ENCODE data around the gene KRT84.
A peak's percentile ranks its signal among the peaks of the same experiment; 100 is the strongest.

KRT84 gene

DNA sequence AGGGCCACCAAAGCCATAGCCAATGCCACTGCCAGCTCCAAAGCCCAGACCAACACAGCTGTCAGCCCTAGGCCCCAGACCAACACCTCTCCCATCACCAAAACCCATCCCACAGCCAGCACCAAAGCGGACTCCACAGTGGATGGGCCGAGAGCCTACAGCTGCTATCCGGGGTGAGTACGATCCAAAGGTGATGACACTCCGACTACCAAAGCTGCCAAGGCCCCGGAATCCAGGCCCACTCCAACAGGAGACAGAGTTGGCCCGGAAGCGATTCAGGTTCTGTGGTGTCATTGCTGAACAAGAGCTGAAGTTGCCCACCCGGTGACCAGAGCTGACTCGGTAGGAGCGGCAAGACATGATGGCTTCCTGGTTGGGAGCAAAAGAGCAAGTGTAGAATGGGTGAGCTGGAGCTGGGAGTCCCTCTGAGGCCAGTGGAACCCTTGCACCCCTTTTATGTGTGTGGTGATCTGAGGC lies at the start of gene KRT84:
KRT84 (minus strand) TSS at position 427 of the 477 bp plus-strand sequence; CDS start at position 360, 67 bp downstream.
- no peak for DNase-seq (ENCODE audit: low read depth)

DNA sequence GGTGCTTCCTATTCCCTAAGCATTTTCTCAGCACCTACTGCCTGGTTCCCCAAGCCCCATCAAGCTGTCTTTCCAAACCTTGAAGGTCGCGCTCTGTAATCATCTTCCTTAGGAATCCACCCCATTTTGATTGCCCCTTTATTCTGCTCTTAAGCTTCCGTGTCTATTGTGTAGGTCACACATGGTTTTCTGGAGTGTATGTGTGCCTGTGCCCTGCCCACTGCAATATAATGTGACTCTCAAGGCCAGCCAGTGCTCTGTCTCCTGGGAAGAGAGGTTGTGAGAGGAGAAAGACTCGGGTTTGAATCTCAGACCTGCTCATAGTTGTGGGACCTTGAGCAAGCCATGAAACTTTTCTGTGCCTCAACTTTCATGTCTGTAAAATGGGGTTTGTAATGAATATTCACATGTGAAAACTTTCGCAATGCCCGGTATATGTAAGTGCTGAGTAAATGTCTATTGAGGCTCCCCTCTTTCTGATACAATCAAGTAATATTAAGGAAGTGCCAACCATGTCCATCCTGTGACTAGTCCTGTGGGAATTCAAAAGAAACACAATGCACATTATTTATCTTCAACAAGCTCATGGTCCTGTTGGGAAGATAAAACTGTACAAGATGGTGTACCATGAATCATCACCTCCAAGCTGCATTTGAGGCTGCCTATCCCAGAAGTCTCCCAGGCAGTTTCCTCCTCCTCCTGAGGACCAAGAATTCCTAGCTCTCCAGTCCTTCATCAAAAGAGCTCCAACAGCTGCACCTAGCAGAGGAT lies 49.5 kb upstream of the KRT84 start:
- no peak for DNase-seq (ENCODE audit: low read depth)

DNA sequence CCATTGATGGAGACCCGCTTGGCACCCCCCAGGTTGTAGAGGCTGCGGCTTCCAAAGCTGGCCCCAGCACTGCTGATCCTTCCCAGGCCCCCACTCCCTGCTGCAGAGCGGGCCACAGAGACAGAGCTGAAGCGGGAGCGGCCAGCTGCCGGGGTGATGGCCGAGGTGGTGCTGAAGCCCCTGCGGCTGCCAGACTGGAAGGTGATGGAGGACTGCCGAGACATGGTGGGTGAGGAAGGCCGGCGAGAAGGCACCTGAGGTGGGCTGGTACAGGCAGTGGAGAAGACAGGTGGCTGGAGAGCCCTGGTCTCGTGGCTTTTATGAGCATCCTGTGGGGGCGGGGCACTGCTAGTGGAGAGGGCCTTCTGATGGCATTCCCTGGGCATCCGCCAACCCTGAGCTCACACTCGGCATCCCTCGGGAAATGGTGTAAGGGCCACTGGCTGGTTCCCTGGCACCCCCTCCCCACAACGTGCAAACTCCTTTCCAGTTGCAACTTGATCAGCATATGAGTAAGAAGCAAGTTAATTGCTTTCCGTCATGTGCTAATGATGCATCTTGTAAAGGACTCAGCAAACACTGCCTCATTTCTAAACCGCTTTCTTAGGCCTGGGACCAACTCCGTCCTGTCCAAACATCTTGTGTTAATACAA lies 48.8 kb upstream of the KRT84 start, which contains the start of gene KRT75:
KRT75 (minus strand) TSS at position 291 of the 653 bp plus-strand sequence; CDS start at position 224, 67 bp downstream.
- peak; percentile 13 for DNase-seq (ENCODE audit: low read depth)

DNA sequence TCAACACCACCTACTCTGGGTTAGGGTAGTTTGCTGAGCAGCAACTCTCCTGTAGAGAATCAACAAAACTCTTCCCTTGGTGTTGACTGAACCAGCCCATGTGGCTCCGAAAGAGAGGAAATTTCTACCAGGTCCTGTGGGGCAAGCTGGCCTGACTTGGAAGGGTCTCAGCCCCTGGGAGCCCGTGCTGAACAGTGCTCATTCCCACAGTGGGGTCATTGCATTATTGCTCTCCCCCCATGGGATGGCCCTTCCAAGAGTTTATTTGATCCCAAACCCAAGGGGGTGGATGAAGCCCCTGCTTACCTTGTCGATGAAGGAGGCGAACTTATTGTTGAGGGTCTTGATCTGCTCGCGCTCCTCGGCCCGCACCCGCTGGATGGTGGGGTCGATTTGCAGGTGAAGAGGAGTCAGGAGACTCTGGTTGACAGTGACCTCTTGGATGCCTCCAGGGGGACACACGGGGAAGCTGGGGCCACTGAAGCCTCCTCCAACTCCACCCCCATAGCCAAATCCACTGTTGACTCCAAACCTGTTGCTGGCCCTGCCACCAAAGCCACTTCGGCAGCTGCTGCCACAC lies 48.1 kb upstream of the KRT84 start:
- no peak for DNase-seq (ENCODE audit: low read depth)

DNA sequence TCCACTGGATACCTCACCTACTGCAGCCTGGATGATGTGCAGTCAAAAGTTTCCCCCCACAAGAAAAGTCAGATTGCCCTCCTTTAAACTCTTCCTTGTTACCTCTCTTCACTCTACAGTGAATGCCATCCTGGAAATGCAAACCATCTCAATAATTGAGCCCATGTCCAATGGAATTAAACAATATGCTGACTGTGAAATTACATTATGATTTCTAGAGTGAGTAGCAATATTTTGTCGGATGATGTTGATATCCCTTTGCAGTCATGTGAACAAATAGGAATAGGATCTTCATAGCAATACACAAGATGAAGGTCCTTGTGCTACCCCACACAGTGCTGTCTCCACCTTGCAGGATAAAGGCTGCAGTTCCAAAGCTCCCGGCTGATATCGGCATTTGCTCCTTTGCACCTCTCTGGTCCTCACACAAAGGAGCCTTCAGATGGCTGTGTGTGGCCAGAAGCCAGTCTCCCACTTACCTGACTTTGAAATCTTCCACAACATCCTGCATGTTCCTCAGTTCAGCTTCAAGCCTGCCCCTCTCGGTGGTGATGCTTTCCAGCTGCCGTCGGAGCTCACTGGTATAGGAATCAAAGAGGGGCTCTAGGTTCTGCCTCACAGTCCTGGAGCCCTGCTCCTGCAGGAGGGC lies 47.2 kb upstream of the KRT84 start:
- DNase-seq (ENCODE audit: low read depth) = no peak

DNA sequence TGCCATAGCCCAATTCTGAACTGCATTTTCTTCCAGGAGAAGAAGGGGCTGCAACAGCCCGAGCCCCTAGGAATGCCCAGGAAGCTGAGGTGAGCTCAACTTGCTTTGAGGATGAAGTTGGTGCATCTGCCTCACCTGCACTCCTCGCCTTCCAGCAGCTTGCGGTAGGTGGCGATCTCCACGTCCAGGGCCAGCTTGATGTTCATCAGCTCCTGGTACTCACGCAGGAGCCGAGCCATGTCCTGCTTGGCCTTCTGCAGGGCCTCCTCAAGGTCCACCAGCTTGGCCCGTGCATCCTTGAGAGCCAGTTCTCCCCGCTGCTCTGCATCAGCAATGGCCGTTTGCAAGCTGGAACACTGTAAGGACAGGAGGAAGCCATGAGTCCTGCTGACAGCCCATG lies 42.7 kb upstream of the KRT84 start:
- no peak for DNase-seq (ENCODE audit: low read depth)

DNA sequence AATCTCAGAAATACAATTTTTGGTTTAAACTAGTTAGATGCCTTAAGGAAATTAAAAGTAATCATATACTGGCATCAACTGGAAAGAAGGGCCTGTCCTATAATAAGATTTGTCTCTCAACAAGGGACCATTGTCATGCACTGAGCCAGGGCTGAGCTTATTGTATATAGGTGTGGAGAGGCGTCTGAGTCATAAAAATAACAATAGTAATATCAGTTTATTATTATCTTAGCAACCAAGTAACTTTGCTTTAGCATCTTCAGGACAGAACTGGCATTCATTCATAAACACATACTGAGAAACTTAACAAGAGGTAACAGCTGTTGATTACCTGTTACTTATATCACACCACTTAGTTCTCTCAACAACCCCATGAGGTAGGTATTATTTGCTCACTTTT lies 41.6 kb upstream of the KRT84 start:
- no peak for DNase-seq (ENCODE audit: low read depth)

DNA sequence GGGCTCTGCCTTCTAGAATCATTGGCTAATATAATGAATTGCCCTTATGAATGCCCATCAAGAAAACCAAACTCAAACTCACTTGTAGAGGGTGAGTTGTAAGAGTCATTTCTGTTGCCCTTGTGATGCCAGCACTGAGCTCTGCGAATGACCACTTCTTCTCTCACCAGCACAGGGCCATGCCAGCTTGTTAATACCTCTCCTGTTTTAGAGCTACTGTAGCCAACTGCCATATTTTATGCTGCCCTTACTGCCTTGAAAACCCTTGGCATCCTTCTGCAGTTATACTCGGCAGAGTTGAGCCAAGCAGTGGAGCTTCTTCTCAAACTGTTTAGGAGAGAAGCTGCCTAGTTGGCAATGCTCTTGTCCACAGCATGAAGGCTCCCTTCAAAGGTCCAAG lies 40.6 kb upstream of the KRT84 start:
- DNase-seq (ENCODE audit: low read depth) = no peak

GRCh38 chr12:52425466-52425865 lies 40.0 kb upstream of the KRT84 start:
- no peak for DNase-seq (ENCODE audit: low read depth)

GRCh38 chr12:52423661-52424500 lies 38.4 kb upstream of the KRT84 start:
- DNase-seq (ENCODE audit: low read depth) = no peak

DNA sequence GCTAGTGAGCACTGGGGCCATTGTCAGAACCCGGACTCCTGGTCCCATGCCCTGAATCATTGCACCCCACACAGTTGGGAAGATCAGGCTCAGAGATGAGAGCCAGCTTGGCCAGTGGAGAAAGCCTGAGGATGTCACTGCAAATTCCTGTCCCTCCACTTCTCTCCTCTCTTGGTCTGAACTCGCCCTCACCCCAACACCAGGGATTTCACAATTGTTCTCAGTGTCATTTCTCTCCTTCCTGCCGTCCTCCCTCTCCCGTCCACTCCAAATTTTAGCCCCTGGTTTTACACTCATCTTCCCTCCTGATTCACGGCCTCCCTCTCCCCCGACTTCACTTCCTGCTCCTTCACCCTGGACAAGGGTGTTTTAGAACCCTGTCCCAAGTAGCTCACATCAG lies 37.6 kb upstream of the KRT84 start:
- DNase-seq (ENCODE audit: low read depth) = no peak

DNA sequence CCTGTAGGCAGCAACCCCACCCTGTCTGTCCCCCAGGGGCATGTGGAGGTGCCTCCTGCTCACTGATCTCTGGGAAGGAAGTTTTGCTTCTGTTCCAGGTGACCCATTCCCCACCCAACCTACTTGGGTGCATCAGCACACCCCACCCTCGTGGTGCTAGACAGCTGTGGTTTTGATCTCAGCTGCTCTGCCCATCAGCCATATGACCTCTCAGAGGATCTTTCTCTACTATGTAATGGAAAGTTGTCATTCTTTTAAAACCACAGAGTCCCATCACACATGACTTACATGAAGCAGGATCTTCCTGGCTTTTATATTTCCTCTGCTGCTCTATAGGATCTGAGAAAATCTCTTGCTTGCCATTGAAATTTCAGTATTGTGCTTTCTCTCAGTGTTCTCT lies 34.2 kb upstream of the KRT84 start:
- DNase-seq (ENCODE audit: low read depth) = no peak

DNA sequence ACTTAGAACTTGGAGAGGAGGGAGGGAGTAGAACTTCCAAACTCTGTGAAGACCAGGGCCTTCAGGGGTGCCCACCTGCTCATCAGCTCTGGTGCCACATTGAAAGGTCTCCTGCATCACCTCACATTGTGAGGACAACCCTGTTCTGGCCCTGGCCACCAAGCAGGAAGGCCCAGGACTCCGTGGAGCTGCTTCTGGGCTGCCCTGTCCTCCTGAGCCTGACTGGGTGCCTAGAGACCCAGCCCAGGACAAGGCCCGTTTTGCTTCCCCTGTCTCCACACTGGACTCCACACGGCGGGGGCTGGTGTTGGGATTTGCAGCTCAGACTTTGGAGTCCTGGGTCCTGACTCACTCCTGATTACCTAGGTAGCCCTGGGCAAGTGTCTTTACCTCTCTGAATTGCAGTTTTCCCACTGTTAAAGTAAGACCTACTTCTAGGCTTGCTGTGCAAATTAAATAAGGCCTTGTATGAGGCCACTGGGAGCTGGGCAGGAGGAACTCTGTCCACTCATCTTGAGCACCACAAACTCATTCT lies 33.2 kb upstream of the KRT84 start:
- DNase-seq (ENCODE audit: low read depth) = no peak

DNA sequence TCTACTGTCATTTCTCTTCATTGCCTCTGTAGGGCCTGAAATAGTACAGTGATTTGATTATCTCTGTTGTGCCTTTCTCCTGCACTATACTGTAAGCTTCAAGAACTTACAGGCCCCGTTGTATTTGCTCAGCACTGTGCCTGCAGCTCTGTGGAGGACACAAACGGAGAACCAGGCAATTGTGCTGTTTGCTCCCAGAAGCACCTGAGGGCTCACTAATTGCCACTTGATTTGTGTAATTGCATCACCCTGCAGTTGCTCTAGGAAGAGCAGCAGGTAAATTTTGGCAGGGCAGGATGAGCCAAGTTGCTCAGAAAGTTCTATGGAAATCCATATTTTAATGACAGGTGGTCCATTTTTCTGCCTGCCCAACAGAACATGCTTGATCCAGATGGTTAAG lies 32.3 kb upstream of the KRT84 start:
- no peak for DNase-seq (ENCODE audit: low read depth)

DNA sequence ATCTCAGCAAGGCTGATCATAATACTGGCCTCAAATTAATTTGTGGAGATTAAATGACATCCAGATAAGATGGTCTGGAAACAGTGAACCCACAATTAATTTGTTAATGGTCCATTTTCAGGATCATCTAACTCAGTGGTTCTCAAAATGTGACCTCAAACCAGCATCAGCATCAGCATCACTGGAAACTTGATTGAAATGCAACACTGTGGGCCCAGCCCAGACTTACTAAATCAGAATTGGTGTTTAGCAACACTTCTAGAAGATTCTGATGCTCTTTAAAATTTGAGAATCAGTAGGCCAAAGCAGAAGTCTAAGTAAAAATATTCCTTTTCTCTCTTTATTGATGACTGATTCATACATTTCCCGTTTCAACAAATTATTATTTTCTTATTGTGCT lies 31.3 kb upstream of the KRT84 start:
- no peak for DNase-seq (ENCODE audit: low read depth)

DNA sequence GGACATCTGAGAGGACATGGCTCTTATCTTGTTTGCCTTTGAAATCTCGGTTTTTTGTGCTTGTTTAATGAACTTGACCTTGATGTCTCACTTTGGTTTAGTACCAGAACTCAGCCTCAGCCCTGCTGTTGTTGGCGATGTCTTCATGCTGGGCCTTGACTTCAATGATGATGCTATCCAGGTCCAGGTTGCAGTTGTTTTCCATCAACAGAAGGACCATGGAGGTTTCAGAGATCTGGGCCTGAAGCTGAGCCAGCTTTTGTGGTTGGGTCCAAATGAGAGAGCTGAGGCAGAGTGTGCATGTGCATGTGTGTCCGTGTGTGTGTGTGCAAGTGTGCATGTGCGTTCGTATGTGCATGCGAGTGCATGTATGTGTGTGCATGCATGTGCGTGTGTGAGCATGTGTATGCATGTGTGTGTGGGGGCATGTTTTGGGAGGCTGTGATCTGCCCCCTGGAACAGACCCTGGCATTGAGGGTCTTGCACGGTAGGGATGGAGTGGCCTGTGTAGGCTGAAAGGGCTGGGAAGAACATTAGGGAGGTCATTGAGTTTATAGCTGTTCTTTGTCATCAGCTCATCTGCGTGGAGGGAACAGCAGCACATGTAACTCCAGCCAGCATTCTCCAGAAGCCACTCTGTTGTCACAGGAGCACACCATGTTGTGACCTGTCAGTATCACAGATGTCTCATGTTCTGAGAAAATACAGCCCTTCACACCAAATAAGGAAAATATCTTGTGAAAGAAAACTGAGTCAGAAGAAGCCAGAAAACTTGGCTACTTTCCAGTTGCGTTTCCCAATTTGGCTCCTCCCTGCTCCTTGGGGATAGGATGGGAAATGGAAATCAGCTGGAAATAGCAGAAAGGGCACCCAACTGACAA lies 30.7 kb upstream of the KRT84 start:
- DNase-seq (ENCODE audit: low read depth) = peak; percentile 75

- DNase-seq (ENCODE audit: low read depth) = no peak
These were observed 29.5 kb upstream of the KRT84 start for GRCh38 chr12:52414936-52415335.

- no peak for DNase-seq (ENCODE audit: low read depth)
These were observed 28.4 kb upstream of the KRT84 start for GRCh38 chr12:52413782-52414345.

DNA sequence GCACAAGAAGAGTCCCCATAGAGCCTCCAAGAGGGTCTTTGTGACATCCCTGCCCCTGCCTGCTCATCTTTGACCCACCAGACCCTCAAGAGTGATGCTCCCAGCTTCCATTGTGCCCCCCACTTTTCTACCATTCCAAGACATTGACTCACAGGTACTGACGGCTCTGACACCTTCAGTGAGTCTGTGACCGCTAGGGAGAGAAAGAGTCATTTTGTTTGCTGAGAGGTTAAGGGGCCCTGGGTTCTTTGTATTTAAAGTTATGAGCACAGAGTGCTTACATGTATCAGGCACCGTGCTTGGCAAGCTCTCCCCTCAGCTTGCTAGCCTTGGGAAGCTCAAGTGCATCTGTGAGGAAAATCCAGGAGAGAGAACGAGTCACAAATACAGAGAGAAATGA lies 27.8 kb upstream of the KRT84 start:
- DNase-seq (ENCODE audit: low read depth) = no peak

- no peak for DNase-seq (ENCODE audit: low read depth)
These were observed 26.4 kb upstream of the KRT84 start for GRCh38 chr12:52411815-52412214.
